A673 (cell line): Measurements from ENCODE around the gene BRD9. TPM values are rescaled to one million over a fixed set of nuclear protein-coding genes. Genes with fewer than 3 reads are reported as not detected.
"Not testable (repeated sequence)": the region's sequence is repeated elsewhere in the genome, so short reads cannot be mapped to it uniquely, and the experiment has no call there.

Experiments
- BruUV-seq: library from RNA; stranded (reverse); fragments of 400-500 nt; replicated peaks from 2 replicates; lab custom pipeline; 2021; lab: Mats Ljungman, UMichigan
- CTCF ChIA-PET: fragments of 300-600 bp; sonication (Branson Sonifier 250); formaldehyde crosslinking; loops from one replicate; lab custom pipeline; 2022; ENCODE audit warnings: antibody characterized with exemption; lab: Charles Lee
- POLR2A ChIA-PET: fragments of 300-600 bp; sonication (Branson Sonifier 250); formaldehyde crosslinking; loops from one replicate; lab custom pipeline; 2022; ENCODE audit warnings: antibody characterized with exemption; ENCODE audit not compliant: low non-redundant PET; lab: Charles Lee
- DNase-seq: peaks from one replicate; pipeline ENCODE4 v3.0.0-alpha.2; 2015; ENCODE audit warnings: low spot score
- H3K27ac ChIP-seq: fragments of 200-600 bp; sonication (generic); 2 replicates; pipeline ENCODE4 v1.5.1; 2016; ENCODE audit warnings: mixed run types, low read depth, mild to moderate bottlenecking, mixed read lengths, antibody characterized with exemption, low read length; ENCODE audit not compliant: poor library complexity, severe bottlenecking
- H3K27me3 ChIP-seq: fragments of 200-600 bp; sonication (generic); replicated peaks from 2 replicates; pipeline ENCODE4 v1.6.1; 2017; ENCODE audit warnings: mixed run types, low read depth, mild to moderate bottlenecking, mixed read lengths, antibody characterized with exemption, low read length; ENCODE audit not compliant: insufficient read depth, poor library complexity
- H3K36me3 ChIP-seq: fragments of 200-600 bp; sonication (generic); 2 replicates; pipeline ENCODE4 v1.6.1; 2016; ENCODE audit warnings: mixed run types, mild to moderate bottlenecking, mixed read lengths, antibody characterized with exemption, low read length; ENCODE audit not compliant: insufficient read depth, poor library complexity, severe bottlenecking
- H3K4me1 ChIP-seq: fragments of 200-600 bp; sonication (generic); 2 replicates; pipeline ENCODE4 v1.6.1; 2017; ENCODE audit warnings: mixed run types, mild to moderate bottlenecking, mixed read lengths, antibody characterized with exemption, low read length; ENCODE audit not compliant: insufficient read depth, poor library complexity, severe bottlenecking
- H3K4me3 ChIP-seq: fragments of 200-600 bp; sonication (generic); 2 replicates; pipeline ENCODE4 v1.5.1; 2016; ENCODE audit warnings: low read depth, mixed run types, mild to moderate bottlenecking, mixed read lengths, low read length; ENCODE audit not compliant: poor library complexity, severe bottlenecking
- H3K9me3 ChIP-seq: fragments of 200-600 bp; sonication (generic); 2 replicates; pipeline ENCODE4 v1.6.1; 2016; ENCODE audit warnings: mixed run types, low read depth, mild to moderate bottlenecking, mixed read lengths, antibody characterized with exemption, low read length; ENCODE audit not compliant: poor library complexity, severe bottlenecking
- EZH2 ChIP-seq: fragments of 200-600 bp; sonication (generic); IDR thresholded peaks from 2 replicates; pipeline ENCODE4 v1.6.1; 2017; ENCODE audit warnings: borderline replicate concordance, low read depth, mild to moderate bottlenecking, mixed read lengths, antibody characterized with exemption, low read length; ENCODE audit not compliant: poor library complexity, severe bottlenecking
- intact Hi-C: fragments of 100-400 bp; cut with micrococcal nuclease; formaldehyde crosslinking; loops from one replicate; pipeline ENCODE4 v1.10.0; 2022; ENCODE audit not compliant: unreplicated experiment
- total RNA-seq: library from RNA; stranded (reverse); gene quantifications from 2 replicates; pipeline ENCODE4 v1.2.3, GENCODE V29; 2021
- TF ChIP-seq, protein P1 (sequence below): fragments of 300-800, 200-600 bp; sonication (generic); conservative IDR thresholded peaks from 2 replicates; pipeline ENCODE4 v1.5.1; 2017; ENCODE audit warnings: low read depth, mild to moderate bottlenecking, antibody characterized with exemption, low read length, moderate library complexity, mixed read lengths

Gene BRD9
- total RNA-seq, 1 experiment from 2014 or later = 73.7 TPM

DNA sequence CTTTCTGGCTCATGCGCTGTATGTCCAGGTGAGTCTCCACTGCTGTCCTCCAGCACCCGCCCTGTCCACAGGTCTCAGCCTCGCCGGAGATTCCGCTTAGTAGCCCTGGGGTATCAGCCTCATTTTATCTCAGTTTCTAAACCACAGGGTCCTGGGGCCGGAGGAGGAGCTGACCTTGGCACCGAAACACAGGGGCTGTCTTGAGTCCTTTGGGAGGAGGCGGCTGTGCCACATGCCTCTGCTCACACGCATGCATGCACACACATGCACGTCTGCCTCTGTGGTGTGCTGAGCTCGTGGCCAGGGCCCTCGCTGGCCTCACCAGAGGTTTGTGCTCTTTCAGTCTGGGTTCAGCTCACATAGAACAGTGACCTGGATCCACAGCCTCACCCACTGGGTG is 23.3 kb upstream of the BRD9 start:
- no TSS peak for BruUV-seq
- ChIA-PET POLR2A (no interaction called here), CTCF (interaction anchor here (0.6 kb wide), 1 partner anchor 331 kb away, joined by 3 read pairs; no protein-coding TSS in a partner anchor)

DNA sequence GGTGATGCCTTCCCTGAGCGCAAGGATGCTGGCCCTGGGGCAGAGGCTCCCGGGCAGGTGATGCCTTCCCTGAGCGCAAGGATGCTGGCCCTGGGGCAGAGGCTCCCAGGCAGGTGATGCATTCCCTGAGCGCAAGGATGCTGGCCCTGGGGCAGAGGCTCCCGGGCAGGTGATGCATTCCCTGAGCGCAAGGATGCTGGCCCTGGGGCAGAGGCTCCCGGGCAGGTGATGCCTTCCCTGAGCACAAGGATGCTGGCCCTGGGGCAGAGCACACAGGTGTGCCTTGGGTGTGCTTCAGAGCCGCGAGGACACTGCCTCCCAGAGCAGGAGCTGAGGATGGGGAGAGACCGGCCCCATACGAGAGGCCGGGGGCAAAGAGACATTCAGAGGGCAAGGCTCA is 22.7 kb upstream of the BRD9 start:
- H3K4me1 ChIP-seq, intact Hi-C loops, H3K9me3 ChIP-seq, POLR2A ChIA-PET, BruUV-seq, DNase-seq, H3K27me3 ChIP-seq, H3K27ac ChIP-seq, H3K4me3 ChIP-seq, CTCF ChIA-PET: not testable (repeated sequence)
- H3K36me3 ChIP-seq = peaks cover 53% of the 10 kb centered on the region

More for the DNA sequence above, 23.3 kb upstream of the BRD9 start:
- no peaks in the 10 kb centered on the region for H3K4me1 ChIP-seq
- H3K27ac ChIP-seq = no peak overlapping the region
- H3K4me3 ChIP-seq = no peak overlapping the region
- DNase-seq = no peak
- no peaks in the 10 kb centered on the region for H3K9me3 ChIP-seq
- no peak for TF ChIP-seq EZH2
- TF ChIP-seq, protein P1, sequence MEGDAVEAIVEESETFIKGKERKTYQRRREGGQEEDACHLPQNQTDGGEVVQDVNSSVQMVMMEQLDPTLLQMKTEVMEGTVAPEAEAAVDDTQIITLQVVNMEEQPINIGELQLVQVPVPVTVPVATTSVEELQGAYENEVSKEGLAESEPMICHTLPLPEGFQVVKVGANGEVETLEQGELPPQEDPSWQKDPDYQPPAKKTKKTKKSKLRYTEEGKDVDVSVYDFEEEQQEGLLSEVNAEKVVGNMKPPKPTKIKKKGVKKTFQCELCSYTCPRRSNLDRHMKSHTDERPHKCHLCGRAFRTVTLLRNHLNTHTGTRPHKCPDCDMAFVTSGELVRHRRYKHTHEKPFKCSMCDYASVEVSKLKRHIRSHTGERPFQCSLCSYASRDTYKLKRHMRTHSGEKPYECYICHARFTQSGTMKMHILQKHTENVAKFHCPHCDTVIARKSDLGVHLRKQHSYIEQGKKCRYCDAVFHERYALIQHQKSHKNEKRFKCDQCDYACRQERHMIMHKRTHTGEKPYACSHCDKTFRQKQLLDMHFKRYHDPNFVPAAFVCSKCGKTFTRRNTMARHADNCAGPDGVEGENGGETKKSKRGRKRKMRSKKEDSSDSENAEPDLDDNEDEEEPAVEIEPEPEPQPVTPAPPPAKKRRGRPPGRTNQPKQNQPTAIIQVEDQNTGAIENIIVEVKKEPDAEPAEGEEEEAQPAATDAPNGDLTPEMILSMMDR = no peak
- peaks cover 53% of the 10 kb centered on the region for H3K36me3 ChIP-seq
- intact Hi-C loops = no loop called here
- H3K27me3 ChIP-seq = no peaks in the 10 kb centered on the region

DNA sequence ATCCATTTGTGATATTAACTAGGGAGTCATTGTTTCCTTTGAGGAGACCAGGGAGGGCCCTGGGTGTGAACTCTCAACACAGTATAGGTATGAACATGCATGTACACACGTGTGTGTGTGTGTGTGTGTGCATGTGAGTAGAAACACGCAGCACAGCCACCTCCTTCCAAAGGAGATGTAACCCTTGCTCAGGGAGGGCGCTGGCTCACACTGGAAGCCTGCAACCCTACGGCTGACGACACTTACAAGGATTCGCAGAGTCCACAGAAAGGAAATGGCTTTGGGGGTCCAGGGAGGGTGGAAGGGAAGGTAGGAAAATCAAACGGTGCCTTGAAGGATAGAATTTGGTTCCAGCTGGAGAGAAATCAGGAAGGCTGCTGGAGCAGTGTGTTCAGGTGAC is 22.0 kb upstream of the BRD9 start:
- ChIA-PET CTCF (no interaction called here), POLR2A (no interaction called here)
- BruUV-seq = no TSS peak
- Histone ChIP-seq H3K4me1 (no peaks in the 10 kb centered on the region), H3K4me3 (no peak overlapping the region), H3K9me3 (no peaks in the 10 kb centered on the region), H3K36me3 (peaks cover 53% of the 10 kb centered on the region), H3K27ac (no peak overlapping the region), H3K27me3 (no peaks in the 10 kb centered on the region)
- no peak for TF ChIP-seq EZH2
- TF ChIP-seq, protein P1 = no peak
- DNase-seq = no peak
- intact Hi-C loops = no loop called here

DNA sequence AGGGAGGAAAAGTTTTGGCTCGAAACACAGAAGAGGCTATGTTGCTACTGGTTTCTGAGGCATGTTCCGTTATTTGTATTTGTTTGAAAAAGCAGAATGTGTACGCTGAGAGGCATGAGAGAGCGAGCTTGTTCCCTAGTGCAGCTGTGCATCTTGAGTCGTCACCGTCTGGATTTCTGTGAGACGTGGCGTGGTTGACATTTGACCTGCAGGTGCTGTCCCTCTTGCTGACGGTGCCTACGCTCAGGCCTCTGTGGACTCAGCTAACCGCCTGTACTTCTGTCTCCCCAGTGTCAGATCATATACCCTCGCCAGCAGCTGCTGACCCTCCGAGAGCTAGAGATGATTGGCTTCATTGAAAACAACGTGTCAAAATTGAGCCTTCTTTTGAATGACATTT is 21.6 kb upstream of the BRD9 start:
- Histone ChIP-seq H3K9me3 (no peaks in the 10 kb centered on the region), H3K27ac (no peak overlapping the region), H3K4me1 (no peaks in the 10 kb centered on the region), H3K4me3 (no peak overlapping the region), H3K36me3 (peaks cover 52% of the 10 kb centered on the region), H3K27me3 (no peaks in the 10 kb centered on the region)
- ChIA-PET POLR2A (no interaction called here), CTCF (no interaction called here)
- DNase-seq = no peak
- no TSS peak for BruUV-seq
- TF ChIP-seq EZH2 = no peak
- TF ChIP-seq, protein P1 = no peak
- intact Hi-C loops = no loop called here
